NCI-H1105 (cell line): Measurements from ENCODE around the gene SV2C.
"Not testable (repeated sequence)": the region's sequence is repeated elsewhere in the genome, so short reads cannot be mapped to it uniquely, and the experiment has no call there.

ENCODE experiments used
- DNase-seq: peaks from one replicate; lab custom pipeline; 2025; lab: John Stamatoyannopoulos, UW

The SV2C gene

DNA sequence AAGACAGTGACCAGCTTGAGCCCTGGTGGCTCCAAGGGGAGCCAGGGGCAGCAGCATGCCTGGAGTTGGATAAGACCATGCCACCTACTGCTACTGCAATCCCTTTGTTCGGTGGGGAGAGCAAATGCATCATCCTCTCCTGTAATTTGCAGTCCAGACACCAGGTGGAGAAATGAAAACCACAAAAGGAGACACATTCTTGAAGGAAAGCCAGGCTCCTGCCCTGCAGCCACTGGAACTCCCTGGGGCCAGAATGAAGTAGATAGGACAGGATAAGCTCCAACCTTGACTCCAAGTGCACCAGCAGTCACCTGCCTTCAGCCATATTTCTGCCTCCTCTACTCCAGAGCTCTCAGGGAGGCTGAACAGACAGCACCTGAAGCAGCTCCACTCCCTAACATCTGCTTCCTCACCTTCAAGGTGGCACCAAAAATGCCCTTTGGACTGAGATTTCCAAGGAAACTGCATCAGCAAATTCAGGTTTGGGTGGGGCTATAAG, 254.8 kb downstream of the SV2C start:
- no peak for DNase-seq

DNA sequence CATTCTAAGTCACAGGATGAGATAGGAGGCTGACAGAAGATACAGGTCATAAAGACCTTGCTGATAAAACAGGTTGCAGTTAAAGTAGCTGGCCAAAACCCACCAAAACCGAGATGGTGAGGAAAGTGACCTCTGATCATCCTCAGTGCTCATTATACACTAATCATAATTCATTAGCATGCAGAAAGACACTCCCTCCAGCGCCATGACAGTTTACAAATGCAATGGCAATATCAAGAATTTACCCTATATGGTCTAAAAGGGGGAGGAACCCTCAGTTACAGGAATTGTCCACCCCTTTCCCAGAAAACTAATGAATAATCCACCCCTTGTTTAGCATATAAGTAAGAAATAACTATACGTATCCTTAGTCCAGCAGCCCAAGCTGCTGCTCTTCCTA, 256.7 kb downstream of the SV2C start:
- DNase-seq, result no peak

DNA sequence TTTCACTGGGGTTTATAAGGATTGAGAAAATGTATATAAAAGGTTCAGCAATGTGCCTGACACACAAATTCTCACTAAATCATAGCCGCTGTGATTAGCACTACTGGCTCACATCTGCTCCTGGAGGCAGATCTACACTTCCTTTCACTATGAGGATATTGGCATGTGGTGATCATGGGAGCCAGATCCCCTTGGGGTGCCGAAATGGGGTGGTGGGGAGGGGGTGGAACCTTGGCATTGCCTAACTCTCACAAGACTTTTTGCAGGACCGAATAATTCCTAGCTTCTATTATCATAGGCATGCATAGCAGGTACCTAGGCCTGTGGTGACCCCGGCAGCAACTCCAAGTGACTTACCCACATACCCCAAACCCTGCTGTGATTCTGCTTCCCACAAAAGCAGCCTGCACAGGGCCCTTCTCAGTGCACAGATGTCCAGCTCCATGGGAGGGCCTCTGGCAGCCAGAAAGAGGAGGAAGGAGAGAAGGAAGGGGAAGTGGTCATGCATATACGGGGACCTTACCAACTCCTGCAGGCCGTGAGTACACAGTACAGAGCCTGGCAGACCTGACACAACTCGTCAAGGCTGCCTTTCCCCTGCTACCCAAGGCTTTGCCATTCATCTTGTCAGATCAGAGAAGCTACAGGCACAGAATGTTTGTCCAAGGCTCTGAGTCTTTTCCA, 258.6 kb downstream of the SV2C start:
- no peak for DNase-seq

DNA sequence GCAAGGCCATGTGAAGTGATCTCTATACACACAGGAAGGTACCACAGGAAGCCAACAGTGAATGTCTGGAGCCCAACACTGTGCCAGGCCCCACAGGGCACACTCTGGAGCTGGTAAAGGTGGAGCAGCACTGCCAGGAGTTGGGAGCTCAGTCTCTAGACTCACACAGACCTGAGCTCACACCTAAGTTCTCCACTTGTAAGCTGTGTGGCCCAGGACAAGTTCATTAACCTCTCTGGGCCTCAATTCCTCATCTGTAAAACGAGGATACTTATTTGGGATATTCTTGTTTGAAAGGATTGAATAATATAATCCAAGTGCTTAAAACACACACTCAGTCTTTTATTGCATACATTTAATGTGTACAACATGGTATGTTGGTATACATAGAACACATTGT, 259.3 kb downstream of the SV2C start:
- DNase-seq, result no peak

DNA sequence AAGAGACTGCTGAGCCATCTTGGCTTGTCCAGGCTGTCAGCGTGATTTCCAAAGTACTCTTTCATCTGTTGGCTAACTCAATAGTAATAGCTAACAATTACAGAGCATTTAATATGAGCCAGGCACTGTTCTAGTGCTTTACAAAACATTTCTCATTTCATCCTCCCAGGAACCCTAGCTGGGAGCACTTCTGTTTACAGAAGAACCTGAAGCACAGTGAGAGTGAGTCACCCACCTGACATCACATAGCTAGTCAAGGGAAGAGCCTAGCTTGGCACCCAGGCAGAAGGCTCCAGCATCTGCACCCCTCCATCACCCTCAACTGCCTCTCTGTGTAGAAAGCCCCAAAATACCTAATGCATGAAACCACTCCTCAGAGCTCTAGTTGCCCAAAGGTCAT, 262.4 kb downstream of the SV2C start:
- DNase-seq, result no peak

DNA sequence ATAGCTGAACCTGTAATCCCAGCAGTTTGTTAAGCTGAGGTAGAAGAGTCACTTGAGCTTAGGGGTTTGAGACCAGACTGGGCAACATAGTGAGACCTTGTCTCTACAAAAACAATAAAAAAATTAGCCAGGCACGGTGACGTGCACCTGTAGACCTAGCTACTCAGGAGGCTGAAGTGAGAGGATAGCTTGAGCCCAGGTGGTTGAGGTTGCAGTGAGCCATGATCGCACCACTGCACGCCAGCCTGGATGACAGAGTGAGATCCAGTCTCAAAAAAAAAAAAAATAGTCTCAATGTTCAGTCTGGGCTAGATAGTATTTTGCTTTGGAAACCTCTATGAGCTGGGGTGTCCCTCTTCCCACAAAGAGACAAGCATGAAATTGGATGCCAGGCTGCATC, 268.0 kb downstream of the SV2C start:
- no peak for DNase-seq

DNA sequence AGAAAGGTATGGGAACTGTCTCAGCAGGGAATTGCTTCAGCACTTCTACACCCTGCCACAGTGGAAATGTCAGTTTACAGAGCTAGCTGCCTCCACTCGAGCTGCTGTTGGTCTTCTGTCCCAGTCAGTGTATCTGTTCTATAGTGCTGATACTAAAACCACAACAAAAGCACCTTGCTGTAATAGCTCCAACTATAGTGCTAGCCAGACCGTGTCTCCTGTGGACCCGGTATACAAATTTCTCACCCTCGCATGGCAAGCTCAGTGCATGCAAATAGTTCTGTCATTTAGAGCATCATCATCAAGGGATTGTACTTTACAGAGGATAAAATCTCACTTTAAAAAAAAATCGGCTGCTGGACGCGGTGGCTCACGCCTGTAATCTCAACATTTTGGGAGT, 268.4 kb downstream of the SV2C start:
- DNase-seq, result no peak

DNA sequence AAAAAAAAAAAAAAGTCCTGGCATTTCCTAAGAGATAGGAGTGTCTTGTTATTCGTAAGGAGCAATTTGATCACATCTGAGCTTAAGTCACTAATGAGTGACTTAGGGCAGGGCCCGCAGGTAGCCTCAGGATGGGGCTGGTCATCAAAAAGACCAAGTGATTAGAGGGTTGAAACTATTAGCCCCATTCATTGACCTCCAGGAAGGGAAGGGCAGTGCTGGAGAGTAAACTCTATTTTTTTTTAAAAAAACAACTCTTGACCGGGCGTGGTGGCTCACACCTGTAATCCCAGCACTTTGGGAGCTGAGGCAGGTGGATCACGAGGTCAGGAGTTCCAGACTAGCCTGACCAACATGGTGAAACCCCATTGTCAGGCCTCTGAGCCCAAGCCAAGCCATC, 273.7 kb downstream of the SV2C start:
- DNase-seq, result no peak

DNA sequence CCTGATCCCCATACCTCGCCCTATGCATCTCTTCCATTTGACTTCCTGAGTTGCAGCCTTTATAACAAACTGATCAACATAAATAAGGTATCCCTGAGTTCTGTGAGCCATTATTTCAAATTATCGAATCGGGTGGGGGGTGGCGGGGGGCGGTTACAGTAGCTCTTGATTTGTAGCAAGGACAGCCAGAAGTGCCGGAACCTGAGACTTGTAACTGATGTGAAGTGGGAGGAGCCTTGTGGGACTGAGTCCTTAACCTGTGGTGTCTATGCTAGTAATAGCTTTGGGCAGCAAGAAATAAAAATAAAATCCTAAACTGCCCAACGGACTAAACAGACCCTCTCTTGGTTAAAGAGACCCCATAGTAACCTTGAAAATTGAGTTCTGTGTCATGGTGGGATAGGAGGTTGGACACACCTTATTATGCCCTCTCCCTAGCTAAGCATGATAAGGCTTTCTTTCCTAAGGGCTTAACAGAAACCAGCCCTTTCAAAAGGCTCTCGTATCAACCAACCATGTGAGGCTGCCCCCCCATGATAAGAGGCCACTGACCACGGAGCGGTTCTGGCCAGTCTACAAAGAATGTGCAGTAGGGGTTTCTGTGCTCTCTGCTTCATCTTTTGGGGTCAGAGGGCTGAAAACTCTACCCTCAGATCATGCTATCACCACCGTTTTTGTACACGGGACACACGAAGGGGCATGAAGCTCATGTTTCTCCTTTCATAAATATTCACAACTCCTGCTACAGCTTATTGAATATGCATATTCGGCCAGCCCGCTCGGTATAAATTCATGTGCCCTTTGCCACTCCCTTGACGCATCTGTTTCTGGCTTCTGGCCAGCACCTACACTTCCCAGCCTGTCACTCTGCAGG, 280.4 kb downstream of the SV2C start:
- DNase-seq, result no peak

DNA sequence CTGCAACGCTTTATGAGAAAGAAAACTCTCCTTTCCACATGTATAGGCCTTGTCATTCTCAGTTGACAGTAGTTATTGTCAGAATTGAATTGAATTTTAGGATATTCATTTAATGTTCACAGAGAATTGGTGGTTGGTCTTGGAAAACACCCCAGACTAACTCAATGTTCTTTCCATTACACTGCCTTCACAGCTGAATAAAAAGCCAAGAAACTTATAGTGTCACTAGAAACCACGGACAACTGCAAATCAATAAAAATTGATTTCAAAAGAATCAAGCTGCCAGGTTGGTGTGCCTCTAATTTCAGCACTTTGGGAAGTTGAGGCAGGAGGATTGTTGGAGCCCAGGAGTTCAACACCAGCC, 281.0 kb downstream of the SV2C start:
- DNase-seq, result no peak

DNA sequence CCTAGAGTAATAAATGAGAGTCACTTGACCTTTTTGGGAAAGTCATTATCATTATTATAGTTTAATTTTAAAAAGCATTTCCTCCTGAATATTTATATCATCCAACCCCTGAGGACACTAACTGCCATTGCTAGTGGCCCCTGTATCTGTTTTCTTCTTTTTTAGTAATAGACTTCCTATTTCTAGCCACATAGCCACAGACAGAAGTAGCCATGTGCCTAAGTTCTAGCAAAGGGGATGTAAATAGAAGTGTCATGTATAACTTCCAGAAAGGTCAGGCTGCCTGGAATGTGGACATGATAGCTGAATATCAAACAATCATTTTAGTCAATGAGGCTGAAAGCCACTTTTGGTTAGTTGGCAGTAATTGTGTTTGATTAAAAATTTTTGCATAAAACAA, 282.4 kb downstream of the SV2C start:
- no peak for DNase-seq

DNA sequence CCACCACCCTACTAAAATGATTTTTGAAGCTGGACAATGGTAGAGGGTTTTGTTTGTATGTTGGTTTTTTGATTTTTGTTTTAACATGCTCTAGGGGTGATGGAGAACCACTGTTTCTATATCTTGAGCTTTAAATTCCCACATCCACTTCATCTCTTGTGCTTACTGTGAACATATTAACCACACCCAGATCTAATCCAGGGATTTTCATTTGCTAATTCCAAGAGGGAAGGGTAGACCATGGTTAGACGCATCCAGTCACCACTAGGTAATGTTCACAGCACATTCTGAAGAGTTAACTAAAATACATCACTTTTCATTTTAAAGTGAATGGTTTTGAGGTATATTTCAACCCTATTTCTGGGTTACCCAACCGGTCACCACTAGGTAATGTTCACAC, 283.4 kb downstream of the SV2C start:
- DNase-seq, result no peak

DNA sequence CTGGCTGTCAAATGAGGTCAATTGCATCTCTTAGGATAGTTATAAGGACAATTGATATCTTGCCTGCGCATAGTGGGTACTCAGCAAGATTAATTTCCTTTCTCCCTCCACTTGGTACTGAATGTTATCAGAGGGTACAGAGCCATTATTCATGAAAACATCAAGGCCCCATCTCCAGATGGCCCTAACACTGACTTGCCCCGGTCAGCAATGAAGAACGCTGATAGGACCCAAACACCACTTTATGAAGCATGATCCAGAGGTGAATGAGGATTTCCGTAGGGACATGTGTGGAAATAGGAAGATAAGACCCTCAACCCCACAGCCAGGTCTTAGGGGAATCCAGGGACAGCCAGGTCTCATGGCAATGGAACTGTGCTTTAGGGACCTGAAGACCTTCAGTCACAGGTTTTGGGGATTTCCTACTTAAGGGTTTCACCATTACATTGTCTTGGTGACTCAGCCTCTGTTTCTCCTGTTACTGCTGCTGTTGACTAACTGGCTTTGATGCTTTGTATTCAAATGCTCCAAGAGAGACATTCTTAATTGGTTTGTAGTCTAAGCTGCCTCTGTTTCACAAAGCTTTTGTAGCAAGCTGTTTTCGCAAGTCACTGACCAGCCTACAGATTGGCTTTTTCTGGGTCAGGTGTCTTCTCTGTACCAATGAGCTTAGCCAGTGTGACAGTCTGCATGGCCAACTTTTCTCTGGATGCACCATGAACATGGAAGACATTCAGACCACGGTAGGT, 284.6 kb downstream of the SV2C start:
- DNase-seq, result no peak

DNA sequence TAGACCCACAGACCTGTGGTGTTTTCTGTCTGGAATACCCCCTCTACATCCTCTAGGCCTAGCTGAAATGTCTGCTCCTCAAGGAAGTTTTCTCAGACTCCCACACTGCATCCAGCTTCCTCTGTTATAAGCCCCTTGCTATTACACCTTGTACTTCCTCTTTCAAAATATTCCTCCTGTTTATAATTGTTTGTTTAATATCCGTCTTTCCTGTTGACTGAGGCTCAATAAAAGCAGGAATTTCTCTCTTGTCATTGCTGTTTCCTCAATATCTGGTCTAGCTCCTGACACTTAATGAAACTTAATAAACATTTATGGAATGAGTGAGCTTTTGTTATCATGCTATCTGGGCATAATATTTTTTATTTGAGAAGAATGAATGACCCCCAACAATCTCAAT, 285.8 kb downstream of the SV2C start:
- DNase-seq, result no peak

DNA sequence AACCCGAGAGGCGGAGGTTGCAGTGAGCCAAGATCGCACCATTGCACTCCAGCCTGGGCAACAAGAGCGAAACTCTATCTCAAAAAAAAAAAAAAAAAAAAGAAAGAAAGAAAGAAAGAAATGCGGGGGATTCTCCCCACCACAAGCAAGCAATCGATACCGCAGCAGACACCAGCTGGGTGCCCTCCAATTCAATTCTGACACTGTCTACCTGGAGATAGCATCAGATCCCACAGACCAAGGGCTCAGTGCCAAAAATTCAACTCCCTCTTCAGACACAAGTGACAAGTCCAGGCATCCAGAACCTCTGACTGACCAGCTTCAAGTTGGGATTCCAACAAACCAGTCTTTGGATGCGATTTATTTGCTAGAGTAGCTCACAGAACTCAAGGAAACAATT, 286.5 kb downstream of the SV2C start:
- not testable (repeated sequence) for DNase-seq

DNA sequence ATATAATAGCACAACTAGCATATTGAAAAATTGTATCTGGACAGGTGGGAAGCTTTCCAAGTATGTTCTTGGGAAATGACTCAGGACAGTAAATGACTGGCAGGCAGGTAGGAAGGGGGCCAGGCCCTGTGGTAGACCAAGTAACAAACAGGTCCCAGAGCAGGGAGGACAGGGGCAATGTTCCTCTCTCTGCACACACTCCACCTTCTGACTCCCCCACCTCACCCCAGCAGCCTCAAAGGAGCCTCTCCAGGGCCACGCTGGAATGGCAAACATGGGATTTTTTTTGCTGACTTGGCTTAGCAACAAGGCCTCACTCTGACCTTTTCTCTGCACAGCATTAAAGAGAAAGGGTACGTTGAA, 288.8 kb downstream of the SV2C start:
- no peak for DNase-seq

DNA sequence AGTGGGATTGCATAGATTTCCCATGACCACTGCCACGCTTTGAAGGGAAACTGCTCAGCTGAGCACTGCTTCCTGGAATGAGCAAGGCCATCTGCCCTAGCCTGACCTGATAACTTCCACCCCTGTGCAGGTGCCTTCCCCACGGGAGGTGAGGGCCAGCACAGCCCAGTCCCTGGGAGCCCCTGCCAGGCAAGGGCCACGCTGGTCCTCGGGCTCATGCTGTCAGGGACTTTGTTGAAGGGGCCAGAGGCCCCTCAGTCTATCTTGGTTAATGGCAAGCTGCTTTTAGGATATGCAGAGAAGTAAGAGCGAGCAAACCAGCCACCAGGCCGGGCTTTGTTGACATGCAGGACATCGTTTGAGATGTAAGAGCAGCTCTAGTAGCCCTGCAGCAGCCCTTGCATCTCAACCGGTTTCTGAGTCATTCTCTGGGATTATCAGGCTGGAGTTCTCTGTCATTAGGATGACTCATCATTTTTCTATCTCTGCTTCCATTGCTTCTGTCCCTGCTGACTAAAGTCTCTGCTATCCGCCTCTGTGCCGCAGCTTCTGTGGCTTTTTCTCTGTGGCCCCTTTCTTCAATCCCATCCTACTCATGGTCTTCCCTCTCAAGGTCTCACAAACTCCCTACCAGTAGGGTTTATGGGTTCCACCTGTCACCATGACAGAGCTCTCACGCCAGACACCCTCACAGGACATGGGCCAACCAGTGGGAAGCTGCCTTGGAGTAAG, 289.3 kb downstream of the SV2C start:
- no peak for DNase-seq

DNA sequence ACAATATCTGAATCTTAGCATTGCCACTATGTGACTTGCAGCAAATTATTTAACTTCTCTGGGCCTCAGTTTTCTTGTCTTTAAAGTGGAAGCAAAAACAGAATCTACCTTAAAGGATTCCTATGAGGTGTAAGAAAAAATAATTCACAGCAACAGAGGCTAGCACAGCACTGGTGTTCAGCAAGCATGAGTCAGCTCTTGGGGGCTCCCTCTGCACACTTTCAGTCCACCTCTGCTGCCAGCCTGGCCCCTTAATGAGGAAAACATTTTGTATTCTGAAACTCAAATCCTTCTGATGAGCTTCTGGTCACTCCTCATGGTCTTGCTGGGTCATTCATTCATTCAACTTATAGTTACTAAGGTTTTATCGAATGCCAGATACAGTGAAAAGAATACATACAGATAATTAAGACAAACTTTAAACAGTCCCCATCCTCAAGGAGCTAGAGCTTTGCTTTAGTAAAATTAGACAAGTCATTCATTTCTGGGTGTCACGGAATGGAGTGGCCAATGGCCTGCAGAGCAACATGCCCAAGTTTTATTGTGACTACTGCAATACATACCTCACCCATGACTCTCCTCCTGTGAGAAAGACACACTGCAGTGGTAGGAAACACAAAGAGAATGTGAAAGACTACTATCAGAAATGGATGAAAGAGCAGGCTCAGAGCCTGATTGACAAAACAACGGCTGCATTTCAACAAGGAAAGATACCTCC, 293.1 kb downstream of the SV2C start:
- no peak for DNase-seq

DNA sequence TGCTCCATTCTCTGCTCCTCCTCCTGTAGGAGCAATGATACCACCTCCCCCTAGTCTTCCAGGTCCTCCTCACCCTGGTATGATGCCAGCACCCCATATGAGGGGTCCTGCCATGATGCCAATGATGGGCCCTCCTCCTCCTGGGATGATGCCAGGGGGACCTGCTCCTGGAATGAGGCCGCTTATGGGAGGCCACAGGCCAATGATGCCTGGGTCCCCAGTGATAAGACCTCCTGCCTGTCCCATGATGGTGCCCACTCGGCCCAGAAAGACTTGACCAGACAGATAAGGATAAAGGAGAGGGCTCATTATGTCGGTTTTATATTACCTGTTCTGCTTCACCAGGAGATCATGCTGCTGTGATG, 293.7 kb downstream of the SV2C start:
- DNase-seq, result no peak

DNA sequence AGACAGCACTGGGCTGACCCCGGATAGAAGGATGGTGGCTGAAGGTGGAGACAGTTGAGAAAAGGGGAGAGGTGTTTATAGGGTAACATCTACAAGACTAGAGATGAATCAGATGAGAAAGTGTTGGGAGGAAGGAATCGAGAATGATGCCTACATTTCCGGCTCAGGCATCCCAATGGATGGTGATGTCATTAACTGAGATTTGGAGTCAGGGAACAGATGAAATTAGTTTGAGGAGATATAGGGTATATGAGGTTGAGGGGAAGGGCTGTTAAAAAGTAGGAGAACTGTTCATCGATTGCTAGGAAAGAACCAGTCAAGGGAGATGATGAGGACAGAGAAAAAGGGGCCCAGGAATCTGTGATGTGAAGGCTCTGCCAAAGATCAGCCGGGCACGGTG, 295.2 kb downstream of the SV2C start:
- no peak for DNase-seq

DNA sequence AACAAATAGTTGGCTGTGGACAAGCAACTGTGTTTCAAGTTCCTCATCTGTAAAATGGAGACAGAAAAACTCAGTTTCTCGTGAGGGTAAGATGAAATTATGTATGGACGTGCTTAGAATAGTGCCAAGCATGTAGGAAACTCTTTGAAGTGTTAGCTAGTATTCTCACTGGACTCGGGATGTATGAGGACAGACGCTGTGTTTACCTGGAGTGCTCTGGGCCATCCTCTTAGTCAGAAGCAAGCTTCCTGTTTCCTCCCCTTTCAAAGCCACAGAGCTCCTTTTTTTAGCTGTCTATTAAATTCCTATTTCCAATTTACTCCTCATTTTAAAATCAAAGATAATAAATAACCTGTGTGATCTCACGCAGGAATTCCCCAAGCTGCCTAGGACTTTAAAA, 296.1 kb downstream of the SV2C start:
- DNase-seq, result no peak

DNA sequence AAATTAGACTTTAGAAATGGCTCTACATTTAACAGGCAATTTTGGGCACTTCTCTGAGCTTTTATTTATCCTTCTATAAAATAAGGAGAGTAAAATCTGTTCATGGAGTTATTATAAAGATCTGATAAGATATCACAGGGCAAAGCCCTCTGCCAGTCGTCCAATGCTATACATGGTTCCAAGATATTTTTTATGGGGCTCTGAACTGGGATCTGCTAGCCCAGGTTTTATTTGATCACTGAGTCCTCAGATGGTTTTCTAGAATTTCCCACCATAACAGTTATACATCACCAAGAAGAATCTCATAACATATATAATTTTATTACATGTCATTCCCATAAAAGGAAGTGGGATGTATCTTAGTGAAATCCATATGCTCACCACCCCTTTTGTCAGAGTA, 296.7 kb downstream of the SV2C start:
- DNase-seq, result no peak
